Measurements from ENCODE around the gene SPTSSA.
"Not testable (repeated sequence)": the region's sequence is repeated elsewhere in the genome, so short reads cannot be mapped to it uniquely, and the experiment has no call there.

The SPTSSA gene

DNA sequence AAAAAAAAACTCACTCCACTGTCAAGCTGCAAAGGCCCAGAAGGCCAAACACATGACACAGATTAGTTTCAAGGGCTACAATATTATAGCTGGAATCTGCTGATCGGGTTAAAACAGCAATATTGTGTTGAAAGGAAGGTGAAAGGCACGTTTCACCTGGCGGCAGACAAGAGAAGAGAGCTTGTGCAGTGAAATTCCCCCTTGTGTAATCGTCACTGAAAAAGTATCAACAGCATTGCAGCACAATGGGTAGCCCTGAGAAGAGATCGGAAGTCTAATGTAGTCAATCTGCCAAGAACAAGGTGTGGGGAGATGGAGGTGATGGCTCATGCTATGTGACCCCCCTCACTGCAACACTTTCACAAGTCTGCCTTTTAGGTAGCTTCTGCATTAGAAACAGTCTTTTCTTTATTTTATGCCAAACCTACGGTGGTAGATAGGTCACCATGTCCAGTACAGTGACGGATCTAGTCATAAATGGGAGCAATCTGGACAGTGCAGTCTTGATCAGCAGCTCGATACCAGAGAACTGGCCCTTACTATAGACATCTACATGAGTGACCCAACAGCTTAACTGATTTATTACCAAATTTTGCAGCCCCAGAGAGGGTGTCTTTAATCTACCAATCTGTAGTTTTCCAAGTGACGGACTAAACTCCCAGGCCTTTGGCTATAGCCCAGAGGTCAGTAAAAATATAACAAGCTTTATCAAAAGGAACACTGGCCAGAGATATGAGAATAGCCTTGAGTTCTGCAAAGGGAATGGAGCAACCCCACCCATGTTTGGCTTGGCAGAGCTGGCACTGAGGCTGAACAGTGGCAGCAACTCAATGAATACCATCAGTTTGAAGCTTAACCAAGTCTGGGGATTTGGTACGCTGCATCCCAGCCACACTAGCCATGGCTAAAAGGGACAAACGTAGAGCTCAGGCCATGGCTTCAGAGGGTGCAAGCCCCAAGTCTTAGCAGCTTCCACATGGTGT, 35.4 kb downstream of the SPTSSA start:
- no peak for DNase-seq

DNA sequence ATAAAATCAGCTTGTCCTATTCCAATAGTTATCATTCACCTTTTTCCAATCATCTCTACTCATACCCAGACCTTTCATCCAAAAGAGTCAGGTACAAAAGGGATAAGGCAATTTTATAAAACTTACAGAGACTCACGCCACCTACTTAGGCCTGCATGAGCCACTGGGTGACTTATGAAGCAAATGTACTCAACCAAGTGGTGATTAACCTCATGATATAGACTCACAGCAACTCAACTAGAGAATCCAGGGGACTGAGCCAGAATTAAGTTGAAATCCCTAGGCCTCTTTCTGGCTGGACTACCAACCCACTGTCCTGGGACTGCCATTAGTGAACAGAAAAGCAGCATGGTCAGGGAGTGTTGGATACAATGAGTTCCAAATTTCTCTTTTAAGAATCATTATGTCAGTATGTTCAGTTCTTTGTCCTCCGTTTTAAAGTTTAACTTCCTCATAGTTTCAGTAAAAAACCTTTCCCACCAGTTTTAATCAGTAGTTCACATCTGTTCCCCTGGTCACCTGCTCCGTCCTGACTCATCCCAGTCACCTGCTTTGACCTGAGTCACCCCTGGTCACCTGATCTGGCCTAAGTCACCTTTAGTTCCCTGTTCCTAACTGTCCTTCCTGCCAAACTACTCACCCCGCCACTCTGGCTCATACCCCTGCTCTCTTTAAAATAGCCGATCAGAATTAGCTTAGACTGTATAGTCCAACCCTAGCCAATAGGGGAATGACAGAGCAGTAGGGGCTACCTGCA, 36.8 kb downstream of the SPTSSA start:
- no peak for DNase-seq

DNA sequence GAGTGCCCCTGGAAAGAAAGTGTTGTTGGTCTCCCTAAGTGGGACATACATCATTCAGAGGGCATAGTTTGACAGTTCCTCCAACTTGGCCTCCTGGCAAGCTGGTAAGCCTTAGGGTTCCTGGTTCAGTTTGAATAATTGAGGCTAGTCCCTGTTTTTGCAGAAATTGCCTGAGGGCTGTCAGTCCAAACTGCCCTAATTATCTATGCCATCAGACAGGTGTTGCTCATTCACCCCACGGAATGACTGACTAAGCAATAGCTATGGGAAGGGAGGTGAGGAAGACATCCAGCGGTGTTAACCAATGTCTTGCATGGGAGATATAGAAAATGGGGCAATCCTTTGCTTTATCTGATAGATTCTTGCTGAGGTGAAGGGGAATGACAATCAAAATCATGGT, 37.6 kb downstream of the SPTSSA start:
- no peak for DNase-seq

DNA sequence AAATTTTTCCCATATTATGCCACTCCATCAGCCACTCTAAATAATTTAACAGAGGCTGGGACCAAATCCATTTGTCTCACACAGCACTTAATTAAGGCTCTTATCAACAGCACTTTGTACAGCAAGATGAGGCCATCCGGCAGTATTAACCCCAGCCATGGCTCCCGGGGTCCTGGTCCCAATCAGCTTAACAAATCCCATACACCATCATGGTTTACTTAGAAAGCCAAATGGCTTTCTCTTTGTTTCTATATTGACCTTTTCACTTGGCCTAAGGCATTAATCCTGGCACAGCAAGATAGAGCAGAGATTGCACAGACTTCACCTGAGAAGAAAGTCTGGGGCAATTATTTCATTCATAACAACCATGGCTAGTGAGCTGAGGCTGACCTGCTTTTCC, 38.6 kb downstream of the SPTSSA start:
- no peak for DNase-seq

DNA sequence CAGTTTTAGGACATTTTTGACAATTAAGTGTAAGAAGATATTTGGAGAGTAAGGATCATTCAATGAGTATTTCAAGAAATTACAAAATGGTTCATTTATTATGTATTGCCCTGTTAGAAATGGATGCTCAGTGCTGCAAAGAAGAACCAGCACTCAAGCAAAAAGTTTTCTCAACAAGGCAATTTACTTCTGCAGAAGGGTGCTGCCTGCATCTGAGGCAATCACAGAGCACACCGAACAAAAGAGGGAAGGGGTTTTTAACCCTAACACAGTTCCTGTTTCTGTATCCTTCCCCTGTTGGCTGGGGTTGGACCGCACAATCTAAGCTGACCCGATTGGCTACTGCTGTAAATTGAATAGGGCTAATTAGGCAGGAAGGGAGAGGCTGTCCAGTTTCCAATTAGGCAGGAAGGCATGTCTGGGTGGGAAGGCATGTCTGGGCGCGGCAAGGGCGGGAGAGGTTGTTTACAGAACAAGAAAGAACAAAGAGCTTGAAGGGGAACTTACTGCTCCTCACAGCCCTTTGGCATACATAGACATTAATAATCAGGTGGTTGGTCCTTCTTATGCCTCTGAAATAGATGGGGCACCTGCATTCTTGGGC, 41.4 kb downstream of the SPTSSA start:
- no peak for DNase-seq

DNA sequence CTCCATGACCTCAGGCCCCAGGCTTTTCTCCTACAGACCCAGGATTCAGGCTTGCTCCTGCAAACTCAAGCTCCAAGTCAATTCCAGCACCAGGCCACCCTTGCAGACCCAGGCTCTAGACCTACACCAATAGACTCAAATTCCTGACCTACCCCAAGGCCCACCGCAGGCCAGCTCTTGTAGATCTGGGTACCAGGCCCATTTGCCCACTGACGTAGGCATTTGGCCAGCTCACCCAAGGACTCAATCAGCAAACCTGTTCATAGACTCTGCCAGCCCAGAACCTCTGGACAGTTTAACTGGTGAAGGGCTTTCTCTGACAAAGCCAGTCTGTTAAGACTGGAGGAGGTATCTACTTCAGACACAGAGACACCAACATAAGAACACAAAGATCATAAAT, 52.3 kb downstream of the SPTSSA start:
- DNase-seq: no peak

DNA sequence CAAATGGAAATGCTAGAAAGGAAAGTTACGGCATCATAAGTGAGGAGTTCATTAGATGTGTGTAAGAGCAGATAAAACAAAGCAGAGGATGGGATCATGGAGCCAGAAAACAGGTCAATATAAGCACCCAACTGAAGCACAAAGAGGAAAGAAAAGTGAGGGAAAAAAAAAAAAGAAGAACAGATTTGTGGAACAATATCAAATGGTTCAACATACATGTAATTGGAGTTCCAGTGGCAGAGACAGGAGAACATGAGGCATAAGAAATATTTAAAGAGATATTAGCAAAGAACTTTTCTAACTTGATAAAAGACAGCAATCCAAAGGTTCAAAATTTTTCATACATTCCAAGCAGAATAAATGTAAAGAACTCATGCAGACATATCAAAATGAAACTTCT, 54.1 kb downstream of the SPTSSA start:
- no peak for DNase-seq

DNA sequence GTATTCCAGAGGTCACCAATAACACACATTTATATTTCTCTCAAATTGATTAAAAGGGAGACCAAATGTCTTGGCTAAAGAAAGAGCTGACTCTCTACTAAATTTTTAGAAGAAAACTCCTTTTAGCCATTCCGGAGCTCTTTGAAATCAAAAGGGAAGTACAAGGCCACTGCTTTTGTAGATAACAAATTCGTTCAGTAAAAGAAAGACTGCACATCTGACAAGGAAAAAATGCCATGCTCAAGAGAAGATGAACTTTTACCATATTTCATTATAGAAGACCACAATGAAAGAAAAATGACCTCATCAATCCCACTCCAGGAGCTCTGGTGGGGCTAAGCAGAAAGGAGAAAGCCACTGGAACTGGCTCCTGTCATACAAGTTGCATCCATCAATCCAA, 57.6 kb downstream of the SPTSSA start:
- DNase-seq: no peak

DNA sequence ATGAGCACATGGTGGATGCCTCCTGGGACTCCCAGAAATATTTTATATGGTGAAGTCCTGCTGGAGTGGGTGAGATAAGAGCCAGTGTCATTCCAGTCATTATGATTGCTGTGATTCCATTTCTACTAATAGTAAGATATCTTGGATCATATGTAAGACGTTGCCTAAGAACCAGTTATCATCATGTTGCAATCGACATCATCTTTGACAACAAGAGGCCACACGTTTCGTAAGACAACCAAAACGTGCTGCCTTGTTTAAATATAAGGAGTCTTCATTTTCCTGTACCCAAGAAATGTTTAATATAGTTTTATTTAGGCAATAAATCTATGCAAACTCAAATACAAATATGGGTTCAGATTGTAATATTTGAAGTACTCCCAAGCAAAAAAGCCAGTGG, 58.4 kb downstream of the SPTSSA start:
- DNase-seq: no peak

DNA sequence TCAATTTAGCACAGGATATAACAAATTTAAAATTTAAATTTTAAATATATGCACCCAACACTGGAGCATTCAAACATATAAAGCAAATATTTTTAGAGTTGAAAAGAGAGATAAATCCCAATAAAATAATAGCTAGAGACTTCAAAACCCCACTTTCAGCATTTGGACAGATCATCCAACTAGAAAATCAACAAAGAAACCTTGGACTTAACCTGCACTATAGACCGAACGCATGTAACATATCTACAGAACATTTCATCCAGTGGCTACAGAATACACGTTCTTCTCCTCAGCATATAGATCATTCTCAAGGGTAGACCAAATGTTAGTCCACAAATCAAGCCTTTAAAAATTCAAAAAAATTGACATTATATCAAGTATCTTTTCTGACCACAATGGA, 64.0 kb downstream of the SPTSSA start:
- no peak for DNase-seq

DNA sequence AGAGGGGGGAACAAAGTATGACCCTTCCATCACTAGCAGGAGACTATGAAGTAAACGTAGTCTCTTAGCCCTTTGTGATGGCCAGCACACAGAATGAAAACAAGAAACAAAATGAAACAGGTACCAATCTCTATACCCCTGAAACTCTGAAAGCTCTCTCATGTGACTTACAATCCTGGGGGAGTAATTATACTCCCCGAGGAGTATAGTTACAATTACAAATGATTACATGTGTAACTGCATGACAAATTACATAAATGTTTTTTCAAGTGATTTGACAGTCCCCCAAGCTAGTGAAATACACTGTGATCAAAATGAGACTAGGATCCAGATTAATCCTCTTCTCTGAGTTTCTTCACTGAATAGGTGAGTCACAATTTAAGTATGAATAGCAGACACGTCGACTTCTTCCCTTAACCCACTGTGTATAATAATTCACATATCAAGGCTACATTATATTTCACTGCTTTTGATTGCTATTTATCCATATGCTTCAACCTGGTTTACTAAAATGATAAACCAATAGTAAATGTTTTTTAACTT, 74.0 kb downstream of the SPTSSA start:
- DNase-seq: no peak

DNA sequence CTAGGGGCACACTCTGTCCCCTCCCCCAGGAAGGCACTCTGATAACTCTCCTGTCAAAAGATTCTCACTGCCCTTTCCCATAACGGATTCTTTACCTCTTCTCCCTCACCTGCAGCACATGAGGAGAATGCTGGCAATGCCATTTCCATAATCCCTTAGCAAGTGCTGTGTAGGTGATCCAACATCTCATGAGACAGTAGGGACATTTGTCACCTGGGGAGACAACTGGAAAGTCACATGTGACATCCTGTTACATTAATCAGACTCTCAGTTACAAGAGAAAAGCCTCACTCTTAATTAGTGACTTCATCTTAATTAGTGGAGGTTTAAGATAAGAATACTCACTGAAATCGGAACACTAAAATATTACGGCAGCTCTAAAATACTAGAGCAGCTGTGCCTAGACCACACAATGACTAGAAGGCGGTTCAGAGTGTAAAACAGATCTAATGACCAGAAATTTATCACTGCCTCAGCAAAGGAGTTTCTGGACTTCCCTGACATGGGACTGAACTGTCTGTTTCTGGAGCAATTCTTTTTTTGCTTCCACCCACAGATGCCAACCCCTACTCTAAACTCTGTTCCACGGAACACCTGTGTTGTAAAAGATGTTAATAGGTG, 75.1 kb downstream of the SPTSSA start:
- DNase-seq: no peak

DNA sequence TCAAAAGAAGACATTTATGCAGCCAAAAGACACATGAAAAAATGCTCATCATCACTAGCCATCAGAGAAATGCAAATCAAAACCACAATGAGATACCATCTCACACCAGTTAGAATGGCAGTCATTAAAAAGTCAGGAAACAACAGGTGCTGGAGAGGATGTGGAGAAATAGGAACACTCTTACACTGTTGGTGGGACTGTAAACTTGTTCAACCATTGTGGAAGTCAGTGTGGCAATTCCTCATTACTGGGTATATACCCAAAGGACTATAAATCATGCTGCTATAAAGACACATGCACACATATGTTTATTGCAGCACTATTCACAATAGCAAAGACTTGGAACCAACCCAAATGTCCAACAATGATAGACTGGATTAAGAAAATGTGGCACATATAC, 76.2 kb downstream of the SPTSSA start:
- not testable (repeated sequence) for DNase-seq

DNA sequence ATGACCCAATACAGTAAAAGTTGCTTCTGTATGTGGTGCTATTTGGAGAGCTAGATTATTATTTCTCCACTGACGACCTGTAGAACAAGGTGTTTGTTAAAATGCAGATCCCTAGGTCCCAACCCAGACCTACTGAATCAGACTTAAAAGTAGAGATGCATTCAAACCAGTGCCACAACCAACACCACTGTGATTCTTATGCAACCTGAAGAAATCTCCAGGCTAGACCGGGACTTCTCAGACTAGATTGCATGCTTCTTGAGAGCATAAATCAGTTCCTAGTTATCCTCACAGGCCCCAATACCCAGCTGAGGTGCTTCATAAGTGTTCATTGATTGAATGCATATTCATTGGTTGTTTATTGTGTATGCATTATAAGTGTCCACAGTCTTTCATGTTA, 78.2 kb downstream of the SPTSSA start:
- no peak for DNase-seq

Data from activated CD4-positive, alpha-beta T cell treated with anti-CD3 and anti-CD28 coated beads, Interleukin-2, amount 50 U/mL, for 4 hours (primary cell).